Activated CD4-positive, alpha-beta T cell treated with anti-CD3 and anti-CD28 coated beads, Interleukin-2, amount 50 U/mL, for 24 hours (primary cell): ENCODE results near the gene VPS50.

ENCODE experiments used
- DNase-seq, 2 donors: peaks; one replicate each; pipeline ENCODE4 v3.0.0-alpha.2; 2020; ENCODE audit warnings: low read depth in 1 of 2, low spot score in 1 of 2

VPS50 gene, protein sequence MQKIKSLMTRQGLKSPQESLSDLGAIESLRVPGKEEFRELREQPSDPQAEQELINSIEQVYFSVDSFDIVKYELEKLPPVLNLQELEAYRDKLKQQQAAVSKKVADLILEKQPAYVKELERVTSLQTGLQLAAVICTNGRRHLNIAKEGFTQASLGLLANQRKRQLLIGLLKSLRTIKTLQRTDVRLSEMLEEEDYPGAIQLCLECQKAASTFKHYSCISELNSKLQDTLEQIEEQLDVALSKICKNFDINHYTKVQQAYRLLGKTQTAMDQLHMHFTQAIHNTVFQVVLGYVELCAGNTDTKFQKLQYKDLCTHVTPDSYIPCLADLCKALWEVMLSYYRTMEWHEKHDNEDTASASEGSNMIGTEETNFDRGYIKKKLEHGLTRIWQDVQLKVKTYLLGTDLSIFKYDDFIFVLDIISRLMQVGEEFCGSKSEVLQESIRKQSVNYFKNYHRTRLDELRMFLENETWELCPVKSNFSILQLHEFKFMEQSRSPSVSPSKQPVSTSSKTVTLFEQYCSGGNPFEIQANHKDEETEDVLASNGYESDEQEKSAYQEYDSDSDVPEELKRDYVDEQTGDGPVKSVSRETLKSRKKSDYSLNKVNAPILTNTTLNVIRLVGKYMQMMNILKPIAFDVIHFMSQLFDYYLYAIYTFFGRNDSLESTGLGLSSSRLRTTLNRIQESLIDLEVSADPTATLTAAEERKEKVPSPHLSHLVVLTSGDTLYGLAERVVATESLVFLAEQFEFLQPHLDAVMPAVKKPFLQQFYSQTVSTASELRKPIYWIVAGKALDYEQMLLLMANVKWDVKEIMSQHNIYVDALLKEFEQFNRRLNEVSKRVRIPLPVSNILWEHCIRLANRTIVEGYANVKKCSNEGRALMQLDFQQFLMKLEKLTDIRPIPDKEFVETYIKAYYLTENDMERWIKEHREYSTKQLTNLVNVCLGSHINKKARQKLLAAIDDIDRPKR

GRCh38 chr7:93231799-93232672 lies at the start of gene VPS50:
Gene VPS50, plus strand, starts transcription at chr7:93232366. Its CDS starts 102 bp downstream, at chr7:93232468.
- peak; percentile 68 to 93 for DNase-seq

DNA sequence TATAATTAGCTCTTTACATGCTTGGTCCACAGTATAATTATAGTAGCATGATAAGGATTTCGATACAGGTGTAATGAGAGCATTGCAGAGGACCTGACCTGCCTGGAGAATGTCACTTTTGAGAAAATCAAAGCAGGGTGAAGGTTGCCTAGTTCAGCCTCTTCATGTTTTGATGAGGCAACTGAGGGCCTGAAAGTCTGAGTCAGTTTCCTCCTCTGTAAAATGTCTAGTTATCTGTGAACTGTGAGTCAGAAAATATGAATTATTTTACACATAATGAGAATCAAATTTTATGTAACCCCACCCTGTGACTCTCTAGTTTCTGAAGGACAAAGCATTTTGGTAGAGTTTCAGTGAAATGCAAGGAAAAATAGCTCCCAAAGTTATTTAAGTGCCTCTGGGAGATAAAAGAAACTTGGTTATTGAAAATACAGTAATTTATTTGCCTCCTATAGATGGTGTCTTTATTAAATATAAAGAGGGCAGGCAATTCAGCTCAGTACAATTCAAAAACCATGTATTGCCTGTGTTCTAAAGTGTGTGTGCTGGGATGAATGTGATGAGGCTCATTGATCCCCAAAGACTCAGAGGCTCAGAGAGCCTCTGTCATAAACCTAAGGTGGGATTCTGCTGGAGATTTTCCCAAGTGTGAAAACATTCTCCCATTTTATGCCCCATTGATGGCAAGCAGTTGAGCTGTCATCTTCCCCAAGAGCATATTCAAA lies 46.7 kb upstream of the VPS50 start:
- DNase-seq = no peak

GRCh38 chr7:93188870-93189634 lies 43.1 kb upstream of the VPS50 start:
- DNase-seq = no peak

DNA sequence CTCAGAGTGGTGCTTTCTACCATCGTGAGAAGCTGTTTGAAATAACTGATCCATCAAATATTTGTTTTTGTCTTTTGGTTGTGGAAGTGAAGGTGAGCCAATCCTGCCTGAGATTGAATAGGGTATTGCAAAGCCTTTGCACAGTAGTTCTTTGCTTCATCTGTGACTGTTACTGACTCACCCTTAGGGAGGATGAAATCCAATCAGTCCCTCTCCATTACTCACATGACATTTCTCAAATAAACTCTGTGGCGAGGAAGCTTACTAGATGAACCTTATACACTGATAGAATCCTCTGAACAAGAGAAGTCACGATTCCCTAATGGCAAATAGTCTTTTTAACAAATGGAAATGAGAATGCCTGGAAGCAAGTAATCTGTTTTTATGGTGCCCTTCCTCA lies 37.8 kb upstream of the VPS50 start:
- no peak for DNase-seq

GRCh38 chr7:93196336-93196735 lies 35.8 kb upstream of the VPS50 start:
- no peak for DNase-seq

- no peak for DNase-seq
These were observed 33.7 kb upstream of the VPS50 start for GRCh38 chr7:93198472-93198871.

- no peak for DNase-seq
These were observed 29.4 kb upstream of the VPS50 start for GRCh38 chr7:93202594-93203250.

DNA sequence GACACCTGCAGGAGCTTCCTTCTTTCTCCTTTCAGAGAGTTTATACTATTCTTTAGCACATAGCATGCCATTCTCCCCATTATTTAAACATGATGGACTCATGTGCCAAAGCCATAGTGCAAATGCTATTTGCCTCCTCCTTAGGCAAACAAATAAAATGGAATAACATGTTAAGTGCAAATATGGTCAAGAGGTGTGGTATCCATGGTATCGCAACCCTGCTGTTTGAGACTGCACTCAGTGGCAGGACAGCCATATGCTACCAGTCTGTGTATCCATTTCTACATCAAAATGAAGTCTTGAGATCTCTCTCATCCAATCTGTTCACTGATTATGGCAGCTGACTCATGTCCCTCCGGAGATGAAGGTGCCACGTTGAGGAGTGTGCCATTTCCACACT lies 28.7 kb upstream of the VPS50 start:
- DNase-seq = no peak

DNA sequence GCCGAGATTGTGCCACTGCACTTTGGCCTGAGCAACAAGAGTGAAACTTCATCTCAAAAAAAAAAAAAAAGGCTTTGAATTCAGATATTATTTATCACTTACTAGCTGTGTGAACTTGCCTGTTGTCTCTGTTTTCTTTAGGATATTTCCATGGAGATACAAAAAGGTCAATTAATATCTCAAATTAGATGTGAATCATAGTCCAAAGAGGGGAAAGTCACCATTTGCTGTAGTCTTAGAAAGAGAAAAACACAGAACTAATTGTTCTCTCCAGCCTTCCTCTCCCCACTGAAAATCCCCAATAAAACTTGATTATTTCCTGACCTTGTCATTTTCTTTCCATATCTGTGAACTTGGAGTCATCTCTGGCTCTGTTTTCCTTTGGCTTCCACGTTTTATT lies 27.1 kb upstream of the VPS50 start:
- no peak for DNase-seq

- DNase-seq = no peak
These were observed 20.8 kb upstream of the VPS50 start for GRCh38 chr7:93211228-93211818.

- no peak for DNase-seq
These were observed 19.3 kb upstream of the VPS50 start for GRCh38 chr7:93212881-93213280.

DNA sequence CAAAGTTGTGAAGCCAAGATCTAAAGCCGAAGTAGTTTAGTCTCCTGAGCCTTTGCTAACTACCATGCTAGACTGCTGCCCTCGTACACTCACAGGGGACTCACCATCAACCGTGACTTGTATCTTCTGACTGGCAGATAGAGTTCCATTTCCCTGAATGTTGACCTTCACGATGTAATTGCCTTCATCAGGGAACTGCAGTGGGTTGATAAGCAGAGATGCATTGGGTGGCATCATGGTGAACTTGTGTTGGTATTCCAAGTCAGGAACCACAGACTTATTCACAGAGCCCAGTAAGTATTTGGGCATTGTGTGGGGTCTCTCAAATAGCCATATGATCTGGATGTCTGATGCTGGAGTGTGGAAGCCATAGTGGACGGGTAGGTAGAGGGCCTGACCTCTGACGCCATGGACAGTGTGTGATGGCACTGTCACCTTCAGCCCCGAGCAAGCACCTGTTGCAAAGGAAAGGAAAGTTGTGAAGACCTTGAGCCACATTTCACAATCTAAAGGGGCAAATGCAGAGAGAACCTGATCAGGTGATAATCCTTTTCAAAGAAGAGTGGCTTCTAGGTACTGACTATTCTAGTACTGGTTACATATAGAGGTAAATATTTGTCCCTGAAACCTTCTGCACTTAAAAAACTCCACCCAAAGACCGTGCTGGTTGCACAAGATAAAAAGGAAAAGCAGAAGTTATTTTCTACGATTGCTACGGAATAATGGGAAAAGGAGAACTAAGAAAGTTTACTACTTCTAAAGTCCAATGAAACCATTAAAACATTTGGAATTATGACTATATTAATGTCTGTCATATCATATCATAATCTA lies 13.0 kb upstream of the VPS50 start:
- no peak for DNase-seq

DNA sequence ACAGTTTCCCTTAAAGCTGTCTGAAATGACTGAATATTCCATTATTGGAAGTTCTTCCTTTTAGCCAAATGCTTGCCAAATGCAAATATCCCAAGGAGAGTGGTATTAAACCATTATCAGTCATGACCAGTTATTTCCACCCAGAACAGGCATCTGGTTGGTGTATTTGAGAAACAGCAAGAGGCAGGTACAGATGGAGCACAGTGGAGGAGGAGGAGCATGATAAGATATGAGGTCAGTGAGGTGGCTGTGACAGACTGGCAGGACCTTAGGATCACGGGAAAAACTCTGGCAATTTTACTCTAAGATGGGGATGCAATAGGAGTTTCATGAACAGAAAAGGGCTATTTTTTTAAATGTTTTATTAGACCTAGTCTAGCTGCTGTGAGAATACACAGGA lies 12.3 kb upstream of the VPS50 start:
- no peak for DNase-seq

DNA sequence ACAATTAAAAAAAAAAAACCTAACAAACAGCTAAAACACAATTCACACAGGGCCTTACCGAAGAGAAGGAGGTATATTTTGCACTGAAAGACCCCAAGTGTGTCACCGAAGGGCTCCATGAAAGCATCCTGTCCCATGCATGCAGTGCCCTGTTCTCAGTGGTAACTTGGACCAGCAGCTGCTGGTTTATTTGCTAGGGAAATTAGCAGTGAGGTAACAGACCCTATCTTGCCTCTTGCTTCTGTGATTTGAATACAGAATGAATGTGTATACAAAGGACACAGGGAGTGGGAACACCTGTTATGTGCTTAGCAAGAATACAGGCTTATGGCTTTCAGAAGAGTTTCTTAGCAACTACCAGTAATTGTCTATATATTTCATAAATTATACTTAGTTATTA lies 5.9 kb upstream of the VPS50 start, which contains the start of gene HEPACAM2:
TSS of gene HEPACAM2 (minus strand) at position 160 of the 400 bp plus-strand sequence.
- DNase-seq = no peak

GRCh38 chr7:93228302-93228701 lies 3.9 kb upstream of the VPS50 start:
- DNase-seq = peak in 1 of 2 donors; percentile 39

DNA sequence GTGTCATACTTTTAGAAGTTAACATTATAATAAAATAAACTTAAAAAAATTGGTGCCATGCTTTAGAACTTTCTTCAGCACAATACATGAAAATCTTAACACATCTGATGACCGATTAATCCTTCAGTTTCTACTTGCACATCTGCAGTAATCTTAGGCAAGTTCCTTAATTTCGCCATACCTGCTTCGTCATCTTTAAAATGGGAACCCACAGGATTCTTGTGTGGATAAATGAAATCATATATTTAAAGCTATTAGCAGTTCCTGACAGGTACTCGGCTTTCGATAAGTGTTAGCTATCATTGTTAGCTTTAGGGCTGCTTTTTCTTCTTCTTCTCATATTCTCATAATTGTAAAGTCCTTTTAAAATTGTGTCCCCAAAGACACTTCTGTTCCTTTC lies 907 bp upstream of the VPS50 start:
- DNase-seq = no peak

GRCh38 chr7:93232673-93233018 lies 480 bp downstream of the VPS50 start:
- no peak for DNase-seq

DNA sequence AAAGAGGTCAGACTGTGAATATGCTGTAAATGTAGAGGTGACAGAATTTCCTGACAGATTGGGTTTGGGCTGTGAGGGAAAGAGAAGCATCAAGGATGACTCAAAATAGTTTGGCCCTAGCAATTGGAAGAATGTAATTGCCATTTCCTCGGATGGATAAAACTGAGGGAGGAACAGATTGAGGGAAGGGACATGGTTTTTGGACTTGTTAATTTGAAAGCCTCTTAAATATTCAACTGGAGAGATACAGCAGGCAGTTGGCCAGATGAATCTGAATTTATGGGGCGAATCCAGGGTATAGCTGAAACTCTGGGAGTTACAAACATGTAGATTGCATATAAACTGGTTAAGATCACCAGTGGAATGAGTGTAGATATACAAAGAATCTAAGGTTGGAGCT lies 3.4 kb downstream of the VPS50 start:
- DNase-seq = no peak
